ENCODE measurements around the gene SGTB.

SGTB gene

GRCh38 chr5:65721720-65722574 lies at the start of gene SGTB, which contains the start of gene NLN:
TSS of gene SGTB (minus strand) at chr5:65722109. CDS start at chr5:65720807, 1,302 bp downstream.
TSS of gene NLN (plus strand) at chr5:65722205. CDS start at chr5:65722374, 169 bp downstream.
- DNase-seq = peak; percentile 83 to 89 (median 83)

- no peak for DNase-seq
Measured at GRCh38 chr5:65771266-65771665, 49.4 kb upstream of the SGTB start.

- DNase-seq = peak in 1 of 3 experiments; percentile 1
Measured at GRCh38 chr5:65769539-65769938, 47.6 kb upstream of the SGTB start.

- peak in 1 of 3 experiments; percentile 27 for DNase-seq
Measured at GRCh38 chr5:65768723-65769346, 46.9 kb upstream of the SGTB start.

- no peak for DNase-seq
Measured at GRCh38 chr5:65767565-65767964, 45.7 kb upstream of the SGTB start.

GRCh38 chr5:65766781-65767180 lies 44.9 kb upstream of the SGTB start:
- no peak for DNase-seq

GRCh38 chr5:65766175-65766574 lies 44.3 kb upstream of the SGTB start:
- no peak for DNase-seq

GRCh38 chr5:65765582-65765981 lies 43.7 kb upstream of the SGTB start:
- no peak for DNase-seq

GRCh38 chr5:65762234-65762633 lies 40.3 kb upstream of the SGTB start:
- no peak for DNase-seq

- DNase-seq = peak in 2 of 3 experiments; percentile 7 to 55
Measured at GRCh38 chr5:65760504-65761275, 38.8 kb upstream of the SGTB start.

- DNase-seq = no peak
Measured at GRCh38 chr5:65758546-65759144, 36.7 kb upstream of the SGTB start.

- no peak for DNase-seq
Measured at GRCh38 chr5:65753189-65753588, 31.3 kb upstream of the SGTB start.

GRCh38 chr5:65750938-65751337 lies 29.0 kb upstream of the SGTB start:
- peak in 1 of 3 experiments; percentile 29 for DNase-seq

GRCh38 chr5:65749956-65750355 lies 28.0 kb upstream of the SGTB start:
- DNase-seq = no peak

- DNase-seq = no peak
Measured at GRCh38 chr5:65749221-65749844, 27.4 kb upstream of the SGTB start.

GRCh38 chr5:65742565-65743231 lies 20.8 kb upstream of the SGTB start:
- peak in 2 of 3 experiments; percentile 13 to 21 for DNase-seq

- DNase-seq = no peak
Measured at GRCh38 chr5:65739162-65739561, 17.3 kb upstream of the SGTB start.

GRCh38 chr5:65738305-65738704 lies 16.4 kb upstream of the SGTB start:
- DNase-seq = no peak

GRCh38 chr5:65737842-65738241 lies 15.9 kb upstream of the SGTB start:
- no peak for DNase-seq

GRCh38 chr5:65736011-65736410 lies 14.1 kb upstream of the SGTB start:
- no peak for DNase-seq

GRCh38 chr5:65734921-65735320 lies 13.0 kb upstream of the SGTB start:
- DNase-seq = no peak
